Endometrial microvascular endothelial cells (primary cell): ENCODE results near the gene CSNK1G1. TPM values are rescaled to one million over a fixed set of nuclear protein-coding genes. Genes with fewer than 3 reads are reported as not detected.
"Not testable (repeated sequence)": the region's sequence is repeated elsewhere in the genome, so short reads cannot be mapped to it uniquely, and the experiment has no call there.

Experiments used
- in situ Hi-C: cut with HindIII; loops from 2 replicates; pipeline ENCODE4 v1.10.0; 2017; ENCODE audit warnings: low sequenced_read_pairs, low pct_unique_long_range_greater_than_20kb; ENCODE audit errors: inconsistent ontology term
- total RNA-seq: library from RNA; depleted of rRNA; stranded (reverse); fragments of >200 nt; gene quantifications from one replicate; pipeline ENCODE4 v1.2.3, GENCODE V29; 2015; ENCODE audit errors: inconsistent ontology term

CSNK1G1 gene
- 31.8 TPM for total RNA-seq

GRCh38 chr15:64355944-64356709 is at the start of gene CSNK1G1:
TSS of gene CSNK1G1 (minus strand) at chr15:64356173. CDS start at chr15:64300499, 55,674 bp downstream.
- in situ Hi-C loops: no loop called here

- in situ Hi-C loops: no loop called here
Observed at GRCh38 chr15:64400583-64400982, 44.6 kb upstream of the CSNK1G1 start.

GRCh38 chr15:64398575-64398974 is 42.6 kb upstream of the CSNK1G1 start:
- in situ Hi-C loops: no loop called here

GRCh38 chr15:64396789-64397188 is 40.8 kb upstream of the CSNK1G1 start:
- in situ Hi-C loops: no loop called here

- in situ Hi-C loops: not testable (repeated sequence)
Observed at GRCh38 chr15:64392471-64392870, 36.5 kb upstream of the CSNK1G1 start.

GRCh38 chr15:64389036-64389435 is 33.1 kb upstream of the CSNK1G1 start:
- in situ Hi-C loops: no loop called here

GRCh38 chr15:64387562-64388168 is 31.7 kb upstream of the CSNK1G1 start, which contains the start of gene TRIP4:
TSS of gene TRIP4 (plus strand) at chr15:64387836. CDS start at chr15:64387864, 28 bp downstream.
- in situ Hi-C loops: no loop called here

GRCh38 chr15:64386291-64386690 is 30.3 kb upstream of the CSNK1G1 start:
- in situ Hi-C loops: no loop called here

GRCh38 chr15:64383760-64384159 is 27.8 kb upstream of the CSNK1G1 start:
- in situ Hi-C loops: no loop called here

GRCh38 chr15:64381000-64381751 is 25.2 kb upstream of the CSNK1G1 start, which contains the start of gene PCLAF:
TSS of gene PCLAF (minus strand) at chr15:64381441. CDS start at chr15:64381371, 70 bp downstream.
- in situ Hi-C loops: no loop called here

- in situ Hi-C loops: not testable (repeated sequence)
Observed at GRCh38 chr15:64380130-64380870, 24.3 kb upstream of the CSNK1G1 start.

GRCh38 chr15:64379216-64379960 is 23.4 kb upstream of the CSNK1G1 start:
- in situ Hi-C loops: no loop called here

GRCh38 chr15:64373360-64373759 is 17.4 kb upstream of the CSNK1G1 start:
- in situ Hi-C loops: no loop called here

- in situ Hi-C loops: not testable (repeated sequence)
Observed at GRCh38 chr15:64371383-64371782, 15.4 kb upstream of the CSNK1G1 start.

GRCh38 chr15:64369078-64369607 is 13.2 kb upstream of the CSNK1G1 start:
- in situ Hi-C loops: no loop called here

- in situ Hi-C loops: no loop called here
Observed at GRCh38 chr15:64361259-64361658, 5.3 kb upstream of the CSNK1G1 start.

GRCh38 chr15:64356710-64357040 is 702 bp upstream of the CSNK1G1 start:
- in situ Hi-C loops: no loop called here

GRCh38 chr15:64355348-64355943 is 527 bp downstream of the CSNK1G1 start:
- in situ Hi-C loops: no loop called here
